CD4-positive, alpha-beta T cell treated with Interleukin-6 for 4 hours (primary cell): Measurements from ENCODE around the gene FAM83F.
"Not testable (repeated sequence)": the region's sequence is repeated elsewhere in the genome, so short reads cannot be mapped to it uniquely, and the experiment has no call there.

ENCODE experiments used
- DNase-seq: peaks from one replicate; pipeline ENCODE4 v3.0.0-alpha.2; 2020; ENCODE audit warnings: mixed read lengths

The FAM83F gene

GRCh38 chr22:39966470-39966869 is 28.3 kb upstream of the FAM83F start:
- DNase-seq = no peak

GRCh38 chr22:39967103-39967829 is 27.5 kb upstream of the FAM83F start:
- DNase-seq = no peak

- DNase-seq = no peak
These were observed 26.5 kb upstream of the FAM83F start for GRCh38 chr22:39967996-39968972.

GRCh38 chr22:39970742-39971141 is 24.0 kb upstream of the FAM83F start:
- no peak for DNase-seq

DNA sequence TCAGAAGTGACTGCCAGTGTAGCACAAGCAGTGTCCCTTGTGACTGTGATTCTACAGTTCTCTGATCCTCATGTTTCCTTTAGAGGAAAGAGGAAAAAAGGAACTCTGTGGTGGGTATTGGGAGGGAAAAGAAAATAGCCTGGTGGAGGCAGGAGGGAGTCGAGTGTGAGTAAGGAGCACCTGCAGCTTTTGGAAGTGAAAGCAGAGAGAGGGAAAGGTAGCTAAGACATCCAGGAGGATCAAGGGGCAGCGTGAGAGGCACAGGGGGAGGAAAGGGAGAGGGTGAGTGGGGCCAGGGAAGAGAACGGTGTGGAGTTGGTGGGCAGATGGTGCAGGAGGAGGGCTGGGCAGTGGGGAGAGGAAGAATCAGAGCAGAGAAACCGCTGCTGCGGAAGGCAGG is 22.1 kb upstream of the FAM83F start:
- no peak for DNase-seq

DNA sequence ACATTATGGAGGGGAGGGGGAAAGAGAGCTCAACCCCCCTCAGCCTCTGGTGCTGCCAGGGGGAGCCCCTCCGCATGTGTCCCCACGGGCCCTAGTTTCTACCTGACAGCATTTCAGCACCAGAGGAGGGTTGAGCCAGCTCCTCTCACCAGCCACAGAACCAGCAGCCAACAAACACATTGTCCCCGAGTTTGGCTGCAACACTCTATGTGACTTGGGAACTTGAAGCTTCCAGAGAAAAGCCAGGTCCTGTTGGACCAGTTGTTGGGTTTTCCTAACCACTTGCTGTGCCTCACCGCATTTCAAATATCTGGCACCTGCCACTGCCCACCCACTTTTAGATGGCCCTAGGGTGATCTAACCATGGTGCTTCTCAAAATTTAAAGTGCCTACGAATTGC is 21.1 kb upstream of the FAM83F start:
- no peak for DNase-seq

DNA sequence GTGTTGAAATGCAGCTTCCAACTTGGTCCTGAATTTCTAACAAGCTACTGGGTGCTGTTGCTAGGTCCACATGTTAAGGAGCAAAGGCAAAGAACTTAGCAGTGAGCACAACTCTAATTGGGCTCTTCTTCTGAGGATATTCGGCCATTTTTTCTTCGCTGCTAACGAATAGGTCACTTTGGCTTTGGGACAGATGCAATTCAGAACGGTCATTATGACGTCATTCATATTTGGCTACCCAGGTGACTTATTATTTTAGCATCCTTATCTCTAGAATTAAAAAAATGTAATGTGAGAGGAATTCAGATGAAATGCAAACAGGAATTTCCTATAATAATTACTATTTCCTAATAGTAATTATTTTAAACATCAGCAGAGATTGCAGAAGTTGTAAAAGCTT is 20.7 kb upstream of the FAM83F start:
- no peak for DNase-seq

DNA sequence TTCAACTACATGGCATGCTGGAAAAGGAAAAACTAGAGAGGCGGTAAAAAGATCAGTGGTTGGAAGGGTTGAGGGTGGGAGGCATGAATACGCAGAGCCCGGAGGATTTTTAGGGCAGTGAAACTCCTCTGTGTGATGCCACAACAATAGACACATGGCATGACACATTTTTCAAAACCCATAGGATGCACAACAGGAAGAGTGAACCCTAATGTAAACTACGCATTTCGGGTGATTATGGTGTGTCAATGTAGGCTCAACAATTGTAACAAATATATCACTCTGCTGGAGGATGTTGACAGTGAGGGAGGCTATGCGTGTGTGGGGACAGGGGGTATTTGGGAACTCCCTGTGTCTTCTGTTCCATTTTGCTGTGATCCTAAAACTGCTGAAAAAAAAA is 15.7 kb upstream of the FAM83F start:
- DNase-seq = no peak

- DNase-seq = no peak
These were observed 15.3 kb upstream of the FAM83F start for GRCh38 chr22:39979458-39979857.

- no peak for DNase-seq
These were observed 14.2 kb upstream of the FAM83F start for GRCh38 chr22:39980596-39980995.

DNA sequence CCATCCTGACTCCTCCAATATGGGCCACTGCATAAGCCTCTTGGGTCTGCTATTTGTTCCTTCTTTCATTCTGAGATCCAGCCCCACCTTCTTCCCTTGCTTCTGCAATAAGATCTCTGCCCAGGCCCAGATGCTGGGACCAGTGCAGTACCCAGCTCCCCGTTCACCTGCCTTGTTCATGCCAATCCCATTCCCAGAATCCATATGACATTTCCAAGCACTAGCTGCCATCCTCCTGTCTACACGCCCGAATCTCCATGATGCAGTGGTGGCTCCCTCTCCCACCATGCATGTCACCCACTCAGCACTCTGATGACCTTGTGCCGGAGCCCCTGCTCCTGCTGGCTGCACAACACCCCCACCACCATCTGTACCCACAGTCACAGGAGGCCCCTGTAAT is 11.4 kb upstream of the FAM83F start:
- no peak for DNase-seq

- DNase-seq = no peak
These were observed 10.7 kb upstream of the FAM83F start for GRCh38 chr22:39984006-39984405.

DNA sequence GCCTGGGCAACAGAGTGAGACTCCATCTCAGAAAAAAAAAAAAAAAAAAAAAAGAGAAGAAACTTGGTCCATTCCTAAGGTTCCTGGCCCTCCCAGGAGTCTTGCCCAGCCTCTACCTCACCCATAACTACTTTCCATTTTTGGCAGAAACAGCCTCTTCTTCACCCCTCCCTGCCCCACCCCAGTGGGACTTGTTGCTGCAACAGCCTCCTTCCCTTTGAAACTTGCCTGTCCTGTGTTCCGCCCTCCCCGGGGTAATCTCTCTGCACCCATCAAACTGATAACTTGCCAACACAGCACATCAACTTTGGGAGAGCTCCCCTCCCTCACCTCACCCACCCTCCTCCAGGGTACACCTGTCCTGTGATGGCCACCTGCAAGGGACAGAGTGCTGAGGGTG is 10.0 kb upstream of the FAM83F start:
- no peak for DNase-seq

DNA sequence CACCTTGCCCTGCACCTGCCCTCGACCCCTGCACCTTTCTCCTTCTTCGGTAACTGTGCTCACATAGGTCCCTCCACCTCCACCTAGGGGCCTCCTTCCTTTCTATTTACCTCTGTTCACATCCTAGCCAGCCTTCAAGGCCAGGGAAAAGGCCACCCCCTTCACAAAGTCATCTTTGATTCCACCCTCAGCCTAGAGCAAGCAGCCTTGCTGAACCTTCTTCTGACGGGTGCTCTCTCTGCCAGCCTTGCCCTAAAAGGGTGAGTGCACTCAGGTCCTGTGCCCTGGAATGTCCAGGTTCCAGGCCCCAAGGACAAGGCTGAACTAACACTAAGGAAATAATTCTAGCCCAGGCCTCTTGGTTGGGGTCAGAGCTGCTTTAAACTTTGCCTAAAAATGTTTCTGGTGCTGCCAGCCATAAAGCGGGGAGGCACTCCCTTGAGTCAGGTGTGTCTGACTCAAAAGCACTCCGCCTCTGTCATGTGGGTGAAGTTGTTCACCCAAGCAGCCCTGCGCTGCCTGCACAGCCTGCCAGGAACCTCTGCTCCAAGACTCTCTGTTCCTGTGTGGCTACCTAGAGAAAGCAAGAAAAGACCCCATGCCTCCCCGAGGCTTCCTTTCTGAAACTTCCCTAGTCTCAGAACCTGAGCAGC is 9.2 kb upstream of the FAM83F start:
- peak; percentile 33 for DNase-seq

- no peak for DNase-seq
These were observed 6.2 kb upstream of the FAM83F start for GRCh38 chr22:39988386-39989114.

GRCh38 chr22:39989633-39990032 is 5.1 kb upstream of the FAM83F start:
- DNase-seq = no peak

DNA sequence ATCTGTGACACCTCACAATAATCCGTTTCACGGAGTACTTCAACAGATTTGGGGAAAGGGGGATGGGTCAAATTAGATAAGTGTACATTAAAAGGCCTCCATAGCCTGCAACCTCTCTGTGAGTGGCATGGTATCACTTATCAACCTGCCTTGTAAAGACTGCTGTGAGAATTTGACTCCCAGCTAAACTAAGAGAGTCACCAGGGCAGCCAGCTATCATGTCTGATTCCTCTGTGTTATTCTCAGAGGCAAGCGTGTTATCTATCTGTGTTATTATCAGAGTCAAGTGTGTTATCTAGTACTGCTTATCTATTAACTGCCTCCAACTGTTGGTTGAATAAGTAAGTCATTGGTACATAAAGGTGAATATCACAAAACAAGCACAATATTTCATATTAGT is 4.1 kb upstream of the FAM83F start:
- no peak for DNase-seq

GRCh38 chr22:39991159-39991860 is 3.4 kb upstream of the FAM83F start:
- no peak for DNase-seq

DNA sequence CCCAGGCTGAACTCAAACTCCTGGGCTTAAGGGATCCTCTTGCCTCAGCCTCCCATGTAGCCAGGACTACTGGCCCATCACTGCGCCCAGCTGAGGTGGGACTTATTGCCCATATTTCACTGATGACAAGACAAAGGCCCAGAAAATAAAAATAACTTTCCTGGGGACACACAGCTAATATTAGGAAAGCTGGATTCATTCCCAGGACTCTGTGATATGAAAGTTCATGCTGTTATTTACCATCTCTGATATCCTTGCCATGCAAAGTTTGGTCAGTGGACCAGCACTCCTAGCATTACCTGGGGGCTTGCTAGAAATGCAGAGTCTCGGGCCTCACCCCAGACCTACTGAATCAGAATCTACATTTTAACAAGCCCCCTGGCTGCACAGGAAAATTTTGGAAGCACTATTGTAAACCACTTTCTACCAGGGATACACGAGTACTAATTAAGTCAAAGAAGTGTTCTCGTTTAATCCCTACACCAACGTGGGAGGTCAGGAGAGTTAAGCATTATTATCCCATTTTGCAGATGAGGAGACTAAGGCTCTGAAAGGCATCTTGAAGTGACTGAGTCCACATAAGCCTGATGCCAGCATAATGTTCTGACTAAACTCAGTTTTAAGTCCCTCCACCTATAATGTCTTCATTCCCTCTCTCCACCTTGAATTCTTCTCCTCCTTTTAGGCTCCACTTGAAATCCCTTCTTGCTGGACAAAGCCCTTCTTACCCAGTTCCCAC is 2.5 kb upstream of the FAM83F start:
- no peak for DNase-seq

DNA sequence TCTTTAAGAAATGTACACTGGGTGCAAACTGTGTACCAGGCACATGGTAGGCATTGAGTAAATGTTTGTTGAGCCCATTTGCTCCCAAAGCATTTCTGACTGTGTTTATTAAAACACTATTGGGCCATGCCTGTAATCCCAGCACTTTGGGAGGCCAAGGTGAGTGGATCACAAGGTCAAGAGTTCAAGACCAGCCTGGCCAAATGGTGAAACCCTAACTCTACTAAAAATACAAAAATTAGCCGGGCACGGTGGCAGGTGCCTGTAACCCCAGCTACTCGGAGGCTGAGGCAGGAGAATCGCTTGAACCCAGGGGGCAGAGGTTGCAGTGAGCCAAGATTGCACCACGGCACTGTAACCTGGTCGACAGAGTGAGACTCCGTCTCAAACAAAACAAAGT is 1.9 kb upstream of the FAM83F start:
- not testable (repeated sequence) for DNase-seq

DNA sequence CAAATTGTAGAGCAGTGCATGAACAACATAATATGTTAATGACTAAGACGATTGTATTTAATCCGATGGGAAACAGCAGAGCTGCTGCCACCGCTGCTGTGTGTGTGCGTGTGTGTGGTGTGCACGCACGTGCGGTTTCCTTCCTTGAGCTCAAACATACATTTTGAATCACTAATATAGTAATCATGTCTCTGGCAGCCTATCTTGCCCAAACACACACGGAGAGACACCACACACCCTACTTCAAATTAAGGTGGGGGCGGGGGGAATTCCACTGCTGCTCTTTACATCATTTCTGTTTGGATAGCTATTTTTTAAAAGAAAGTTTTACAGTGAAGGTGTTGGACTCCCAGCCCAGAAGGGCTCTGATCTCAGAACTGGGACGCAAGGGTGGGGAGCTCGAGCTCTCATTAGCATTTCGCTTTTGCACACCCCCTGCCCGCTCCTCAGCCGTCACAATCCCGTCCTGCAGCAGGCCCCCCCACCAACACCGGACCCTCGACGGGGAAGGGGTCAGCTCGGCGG is 651 bp upstream of the FAM83F start:
- peak; percentile 64 for DNase-seq
